Measurements from ENCODE around the gene TMEM121. TPM values are rescaled to one million over a fixed set of nuclear protein-coding genes. Genes with fewer than 3 reads are reported as not detected.
"Not testable (repeated sequence)": the region's sequence is repeated elsewhere in the genome, so short reads cannot be mapped to it uniquely, and the experiment has no call there.

Gene TMEM121
- total and polyA plus RNA-seq, 8 donors, result 0.93 to 8.2 (median 2.0) TPM; not detected in 1

DNA sequence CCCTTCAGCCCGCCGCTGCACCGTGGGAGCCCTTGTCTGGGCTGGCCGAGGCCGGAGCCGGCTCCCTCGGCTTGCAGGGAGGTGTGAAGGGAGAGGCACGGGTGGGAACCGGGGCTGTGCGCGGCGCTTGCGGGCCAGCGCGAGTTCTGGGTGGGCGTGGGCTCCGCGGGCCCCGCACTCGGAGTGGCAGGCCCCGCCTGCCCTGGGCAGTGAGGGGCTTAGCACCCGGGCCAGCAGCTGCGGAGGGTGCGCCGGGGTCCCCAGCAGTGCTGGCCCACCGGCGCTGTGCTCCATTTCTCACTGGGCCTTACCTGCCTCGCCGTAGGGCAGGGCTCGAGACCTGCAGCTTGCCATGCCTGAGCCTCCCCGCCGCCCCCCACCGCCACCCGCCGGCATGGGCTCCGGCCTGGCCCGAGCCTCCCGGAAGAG is 21.4 kb downstream of the TMEM121 start:
- no peak overlapping the region for H3K27ac ChIP-seq
- H3K36me3 ChIP-seq, result no peaks in the 10 kb centered on the region
- no peak for TF ChIP-seq EP300 (IDR thresholded peaks at IDR 0.05)
- no peak for TF ChIP-seq POLR2AphosphoS5 (IDR thresholded peaks at IDR 0.05)
- no peak for TF ChIP-seq POLR2A (IDR thresholded peaks at IDR 0.05)
- TF ChIP-seq, protein P1, sequence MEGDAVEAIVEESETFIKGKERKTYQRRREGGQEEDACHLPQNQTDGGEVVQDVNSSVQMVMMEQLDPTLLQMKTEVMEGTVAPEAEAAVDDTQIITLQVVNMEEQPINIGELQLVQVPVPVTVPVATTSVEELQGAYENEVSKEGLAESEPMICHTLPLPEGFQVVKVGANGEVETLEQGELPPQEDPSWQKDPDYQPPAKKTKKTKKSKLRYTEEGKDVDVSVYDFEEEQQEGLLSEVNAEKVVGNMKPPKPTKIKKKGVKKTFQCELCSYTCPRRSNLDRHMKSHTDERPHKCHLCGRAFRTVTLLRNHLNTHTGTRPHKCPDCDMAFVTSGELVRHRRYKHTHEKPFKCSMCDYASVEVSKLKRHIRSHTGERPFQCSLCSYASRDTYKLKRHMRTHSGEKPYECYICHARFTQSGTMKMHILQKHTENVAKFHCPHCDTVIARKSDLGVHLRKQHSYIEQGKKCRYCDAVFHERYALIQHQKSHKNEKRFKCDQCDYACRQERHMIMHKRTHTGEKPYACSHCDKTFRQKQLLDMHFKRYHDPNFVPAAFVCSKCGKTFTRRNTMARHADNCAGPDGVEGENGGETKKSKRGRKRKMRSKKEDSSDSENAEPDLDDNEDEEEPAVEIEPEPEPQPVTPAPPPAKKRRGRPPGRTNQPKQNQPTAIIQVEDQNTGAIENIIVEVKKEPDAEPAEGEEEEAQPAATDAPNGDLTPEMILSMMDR (IDR thresholded peaks at IDR 0.05), result no peak
- no peaks in the 10 kb centered on the region for H3K4me1 ChIP-seq
- H3K9me3 ChIP-seq, result peaks cover 0 to 11% (median 7%) of the 10 kb centered on the region in 4 donors
- intact Hi-C loops (cut with DNase I; ENCODE audit: low total_unique reads), result no loop called here
- no peaks in the 10 kb centered on the region for H3K27me3 ChIP-seq
- WGBS, 5 donors, result 96 to 97% (median 97%) methylated on average over 25 to 38 of the region's 38 CpGs
- DNase-seq, result no peak
- H3K4me3 ChIP-seq, result no peak overlapping the region

DNA sequence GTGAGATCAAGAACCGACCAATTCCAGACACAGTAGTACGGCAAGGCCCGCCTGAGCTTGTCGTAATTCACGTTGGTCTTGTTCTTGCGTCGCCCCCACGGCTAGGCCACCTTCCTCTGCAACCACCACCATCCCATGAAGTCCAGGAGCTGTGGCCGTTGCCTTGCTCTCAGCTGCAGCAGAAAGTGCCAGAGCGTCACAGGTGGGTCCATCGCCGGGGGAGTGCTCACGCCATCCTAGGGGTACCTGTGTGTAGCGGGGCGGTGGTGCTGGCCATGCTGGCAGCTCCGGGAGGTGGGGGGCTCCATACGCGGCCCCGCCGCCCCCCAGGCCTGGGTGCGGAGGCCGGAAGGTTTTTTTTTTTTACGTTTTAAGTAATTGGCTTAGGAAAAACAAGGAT is 23.1 kb downstream of the TMEM121 start:
- TF ChIP-seq POLR2AphosphoS5 (IDR thresholded peaks at IDR 0.05), result no peak
- TF ChIP-seq POLR2A (IDR thresholded peaks at IDR 0.05), result no peak
- TF ChIP-seq, protein P1 (IDR thresholded peaks at IDR 0.05), result no peak
- no peak for TF ChIP-seq EP300 (IDR thresholded peaks at IDR 0.05)
- no peaks in the 10 kb centered on the region for H3K9me3 ChIP-seq
- DNase-seq, result no peak
- WGBS, 5 donors, result 91 to 96% (median 94%) methylated on average over 23 of the region's 23 CpGs
- intact Hi-C loops (cut with DNase I; ENCODE audit: low total_unique reads), result no loop called here
- H3K27ac ChIP-seq, result no peak overlapping the region
- H3K36me3 ChIP-seq, result no peaks in the 10 kb centered on the region
- no peaks in the 10 kb centered on the region for H3K4me1 ChIP-seq
- no peaks in the 10 kb centered on the region for H3K27me3 ChIP-seq
- no peak overlapping the region for H3K4me3 ChIP-seq

DNA sequence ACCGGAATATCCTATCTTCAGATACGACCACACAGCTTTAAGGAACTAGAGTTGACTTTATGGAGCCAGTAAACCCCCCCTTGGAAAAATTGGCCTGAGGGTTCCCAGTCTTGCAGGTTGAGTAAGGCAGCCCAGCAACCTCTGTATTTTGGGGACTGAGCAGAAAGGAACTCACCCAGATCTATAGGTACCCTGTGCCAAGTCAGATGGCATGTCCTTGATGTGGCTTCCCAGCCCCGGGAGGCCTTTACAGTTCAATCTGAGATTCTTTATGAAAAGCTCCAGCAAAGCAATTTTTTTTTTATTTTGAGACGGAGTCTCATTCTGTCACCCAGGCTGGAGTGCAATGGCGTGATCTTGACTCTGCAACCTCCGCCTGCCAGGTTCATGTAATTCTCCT is 27.6 kb downstream of the TMEM121 start:
- TF ChIP-seq POLR2AphosphoS5 (IDR thresholded peaks at IDR 0.05), result no peak
- TF ChIP-seq POLR2A (IDR thresholded peaks at IDR 0.05), result no peak
- no peak for TF ChIP-seq EP300 (IDR thresholded peaks at IDR 0.05)
- TF ChIP-seq, protein P1 (IDR thresholded peaks at IDR 0.05), result no peak
- peaks cover 0 to 10% (median 0%) of the 10 kb centered on the region in 3 donors for H3K27me3 ChIP-seq

DNA sequence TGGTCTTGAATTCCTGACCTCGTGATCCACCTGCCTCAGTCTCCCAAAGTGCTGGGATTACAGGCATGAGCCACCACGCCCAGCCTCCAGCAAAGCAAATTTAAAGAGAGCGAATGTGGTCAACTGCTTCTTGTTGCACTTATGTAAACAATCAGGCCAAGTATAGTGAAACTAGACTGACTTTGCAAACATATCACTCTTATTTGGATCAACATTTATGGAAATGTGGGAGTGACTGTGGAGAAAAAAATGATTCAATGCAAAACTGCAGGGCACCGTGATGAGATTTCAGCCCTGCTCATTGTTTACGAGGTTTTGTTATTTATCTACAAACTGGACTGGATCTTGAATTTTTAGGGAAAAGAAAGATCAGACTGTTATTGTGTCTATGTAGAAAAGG is 28.1 kb downstream of the TMEM121 start:
- Histone ChIP-seq H3K9me3 (no peaks in the 10 kb centered on the region), H3K27me3 (peaks cover 0 to 15% (median 0%) of the 10 kb centered on the region in 3 donors), H3K4me1 (peaks cover 0 to 4% (median 1%) of the 10 kb centered on the region in 4 donors), H3K27ac (no peak overlapping the region), H3K36me3 (no peaks in the 10 kb centered on the region), H3K4me3 (no peak overlapping the region)
- 30 to 56% (median 39%) methylated on average over 5 of the region's 5 CpGs for WGBS, 5 donors
- no peak for TF ChIP-seq EP300 (IDR thresholded peaks at IDR 0.05)
- DNase-seq, result no peak
- intact Hi-C loops (cut with DNase I; ENCODE audit: low total_unique reads), result no loop called here

More for the DNA sequence above, 27.6 kb downstream of the TMEM121 start:
- intact Hi-C loops (cut with DNase I; ENCODE audit: low total_unique reads), result no loop called here
- no peaks in the 10 kb centered on the region for H3K36me3 ChIP-seq
- H3K27ac ChIP-seq, result no peak overlapping the region
- no peak for DNase-seq
- H3K4me1 ChIP-seq, result no peaks in the 10 kb centered on the region
- no peak overlapping the region for H3K4me3 ChIP-seq
- H3K9me3 ChIP-seq, result no peaks in the 10 kb centered on the region
- WGBS, 5 donors, result 85 to 91% (median 90%) methylated on average over 6 of the region's 6 CpGs

DNA sequence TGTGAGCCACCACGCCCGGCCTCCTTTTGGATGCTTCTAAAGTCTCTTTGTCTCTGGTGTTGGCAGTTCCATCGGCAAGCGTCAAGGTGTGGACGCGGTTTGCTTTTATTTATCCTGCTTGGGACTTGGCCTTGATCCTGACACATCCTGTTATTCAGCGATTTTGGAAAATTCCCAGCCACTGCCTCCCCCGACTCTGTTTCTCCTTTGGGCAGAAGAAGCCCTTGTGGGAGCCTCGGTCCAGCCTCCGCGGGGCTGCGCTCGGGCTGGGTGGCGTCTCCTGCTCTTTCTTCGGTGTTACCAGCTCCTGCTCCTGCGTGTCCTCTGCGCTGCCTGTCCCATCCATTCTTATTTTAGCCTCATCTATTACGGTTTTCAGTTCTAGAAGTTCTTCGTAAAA is 31.3 kb downstream of the TMEM121 start:
- H3K36me3 ChIP-seq; DNase-seq; intact Hi-C loops (cut with DNase I; ENCODE audit: low total_unique reads); H3K27ac ChIP-seq; H3K4me3 ChIP-seq; H3K9me3 ChIP-seq; H3K4me1 ChIP-seq: not testable (repeated sequence)
- 77 to 92% (median 79%) methylated on average over 19 of the region's 19 CpGs for WGBS, 5 donors
- H3K27me3 ChIP-seq, result peaks cover 0 to 15% (median 0%) of the 10 kb centered on the region in 3 donors
